Mesendoderm (in vitro differentiated cells): ENCODE results near the gene SERTAD1.
"Not testable (repeated sequence)": the region's sequence is repeated elsewhere in the genome, so short reads cannot be mapped to it uniquely, and the experiment has no call there.

ENCODE experiments used
- DNase-seq: peaks from one replicate; pipeline ENCODE4 v3.0.0; 2013
- H2AK5ac ChIP-seq: 2 replicates; pipeline ENCODE4 v1.6.1; 2013; ENCODE audit warnings: low read length, inconsistent platforms
- H2BK120ac ChIP-seq: 2 replicates; pipeline ENCODE4 v1.6.1; 2013; ENCODE audit warnings: low read depth, mild to moderate bottlenecking, low read length, moderate library complexity, mixed read lengths
- H2BK15ac ChIP-seq: replicated peaks from 2 replicates; pipeline ENCODE4 v1.6.1; 2013; ENCODE audit warnings: low read depth, mild to moderate bottlenecking, moderate library complexity
- H2BK5ac ChIP-seq: 2 replicates; pipeline ENCODE4 v1.6.1; 2013; ENCODE audit warnings: low read length, inconsistent platforms
- H3K18ac ChIP-seq: 2 replicates; pipeline ENCODE4 v1.6.1; 2013; ENCODE audit warnings: mild to moderate bottlenecking, low read length, mixed read lengths
- H3K23ac ChIP-seq: one replicate; pipeline ENCODE4 v1.6.1; 2013; ENCODE audit warnings: low read length
- H3K27ac ChIP-seq: 2 replicates; pipeline ENCODE4 v1.5.1; 2013; ENCODE audit warnings: low read depth, mild to moderate bottlenecking, inconsistent platforms, low read length, moderate library complexity
- H3K27me3 ChIP-seq: 2 replicates; pipeline ENCODE4 v1.6.1; 2013; ENCODE audit warnings: low read length, control low read depth, mild to moderate bottlenecking, inconsistent platforms; ENCODE audit not compliant: insufficient read depth, poor library complexity
- H3K36me3 ChIP-seq: 2 replicates; pipeline ENCODE4 v1.6.1; 2013; ENCODE audit warnings: low read length, inconsistent platforms; ENCODE audit not compliant: control insufficient read depth, insufficient read depth
- H3K4ac ChIP-seq: one replicate; pipeline ENCODE4 v1.6.1; 2013; ENCODE audit warnings: low read depth, mild to moderate bottlenecking, low read length, moderate library complexity
- H3K4me1 ChIP-seq: 2 replicates; pipeline ENCODE4 v1.6.1; 2013; ENCODE audit warnings: low read depth, low read length, inconsistent platforms; ENCODE audit not compliant: control insufficient read depth
- H3K4me2 ChIP-seq: 2 replicates; pipeline ENCODE4 v1.6.1; 2013; ENCODE audit warnings: low read length
- H3K4me3 ChIP-seq: 2 replicates; pipeline ENCODE4 v1.5.1; 2013; ENCODE audit warnings: mild to moderate bottlenecking, low read length
- H3K56ac ChIP-seq: one replicate; pipeline ENCODE4 v1.6.1; 2013; ENCODE audit warnings: low read length
- H3K79me1 ChIP-seq: 2 replicates; pipeline ENCODE4 v1.6.1; 2013; ENCODE audit warnings: low read length, inconsistent platforms
- H3K79me2 ChIP-seq: 2 replicates; pipeline ENCODE4 v1.6.1; 2013; ENCODE audit warnings: mild to moderate bottlenecking, low read length; ENCODE audit not compliant: control insufficient read depth, insufficient read depth
- H3K9ac ChIP-seq: 2 replicates; pipeline ENCODE4 v1.6.1; 2013; ENCODE audit warnings: low read length, inconsistent platforms
- H4K5ac ChIP-seq: one replicate; pipeline ENCODE4 v1.6.1; 2013; ENCODE audit warnings: low read length
- H4K8ac ChIP-seq: one replicate; pipeline ENCODE4 v1.6.1; 2013; ENCODE audit warnings: low read depth, mild to moderate bottlenecking, control low read depth, low read length, moderate library complexity
- WGBS: extraction: QIAGEN DNeasy Blood & Tissue Kit; methylation state at CpG from one replicate; pipeline ENCODE4 v1.1.7; 2013; ENCODE audit warnings: low lambda C conversion rate, missing lambda C conversion rate; ENCODE audit not compliant: insufficient coverage; ENCODE audit errors: extremely low coverage; 5-methylcytosine and 5-hydroxymethylcytosine counted together

Gene SERTAD1

GRCh38 chr19:40463587-40464037, 37.8 kb upstream of the SERTAD1 start:
- not testable (repeated sequence) for H3K23ac ChIP-seq, H3K79me2 ChIP-seq, H2BK15ac ChIP-seq, H3K27ac ChIP-seq, H2BK5ac ChIP-seq, H3K4me2 ChIP-seq, H3K4me3 ChIP-seq, H2AK5ac ChIP-seq, H3K36me3 ChIP-seq, H3K4ac ChIP-seq, H4K8ac ChIP-seq, H3K27me3 ChIP-seq, H4K5ac ChIP-seq, H2BK120ac ChIP-seq, H3K9ac ChIP-seq, H3K4me1 ChIP-seq, H3K56ac ChIP-seq, H3K18ac ChIP-seq, H3K79me1 ChIP-seq
- WGBS: no CpG with 5 or more reads among the region's 12 CpGs
- peak; percentile 14 for DNase-seq

- Histone ChIP-seq H3K4me3 (no peak overlapping the region), H2BK120ac (no peak overlapping the region), H4K5ac (no peak overlapping the region), H3K79me2 (no peaks in the 10 kb centered on the region), H3K9ac (no peak overlapping the region), H3K18ac (no peak overlapping the region), H2BK15ac (no peak overlapping the region), H2BK5ac (no peak overlapping the region), H3K27ac (no peak overlapping the region), H3K36me3 (no peaks in the 10 kb centered on the region), H3K56ac (no peak overlapping the region), H3K23ac (no peak overlapping the region), H4K8ac (no peak overlapping the region), H2AK5ac (no peak overlapping the region), H3K27me3 (peaks cover 2% of the 10 kb centered on the region), H3K4me1 (peaks cover 5% of the 10 kb centered on the region), H3K79me1 (no peaks in the 10 kb centered on the region), H3K4ac (no peak overlapping the region), H3K4me2 (no peak overlapping the region)
- no peak for DNase-seq
- no CpG with 5 or more reads among the region's 7 CpGs for WGBS
Observed at GRCh38 chr19:40461669-40462221, 36.0 kb upstream of the SERTAD1 start.

- H3K9ac ChIP-seq: no peak overlapping the region
- H3K27me3 ChIP-seq: no peaks in the 10 kb centered on the region
- H3K4me1 ChIP-seq: peaks cover 5% of the 10 kb centered on the region
- H3K56ac ChIP-seq: no peak overlapping the region
- no peaks in the 10 kb centered on the region for H3K79me2 ChIP-seq
- no peak overlapping the region for H3K4me2 ChIP-seq
- H3K4ac ChIP-seq: no peak overlapping the region
- H2BK15ac ChIP-seq: no peak overlapping the region
- DNase-seq: no peak
- H3K23ac ChIP-seq: no peak overlapping the region
- no peak overlapping the region for H3K18ac ChIP-seq
- no peak overlapping the region for H4K5ac ChIP-seq
- no peak overlapping the region for H2BK120ac ChIP-seq
- H3K36me3 ChIP-seq: no peaks in the 10 kb centered on the region
- no peak overlapping the region for H3K27ac ChIP-seq
- no peak overlapping the region for H4K8ac ChIP-seq
- WGBS: no CpG with 5 or more reads among the region's 3 CpGs
- H3K79me1 ChIP-seq: no peaks in the 10 kb centered on the region
- H2BK5ac ChIP-seq: no peak overlapping the region
- no peak overlapping the region for H3K4me3 ChIP-seq
- H2AK5ac ChIP-seq: no peak overlapping the region
Observed at GRCh38 chr19:40460185-40460584, 34.4 kb upstream of the SERTAD1 start.

GRCh38 chr19:40458597-40458974, 32.8 kb upstream of the SERTAD1 start:
- Histone ChIP-seq H3K23ac (no peak overlapping the region), H3K56ac (no peak overlapping the region), H3K36me3 (no peaks in the 10 kb centered on the region), H2BK5ac (no peak overlapping the region), H2AK5ac (no peak overlapping the region), H3K27ac (no peak overlapping the region), H3K4me3 (no peak overlapping the region), H3K18ac (no peak overlapping the region), H3K4me1 (no peaks in the 10 kb centered on the region), H4K8ac (no peak overlapping the region), H3K9ac (no peak overlapping the region), H3K27me3 (no peaks in the 10 kb centered on the region), H2BK15ac (no peak overlapping the region), H3K79me2 (no peaks in the 10 kb centered on the region), H2BK120ac (no peak overlapping the region), H3K4ac (no peak overlapping the region), H3K79me1 (no peaks in the 10 kb centered on the region), H4K5ac (no peak overlapping the region), H3K4me2 (no peak overlapping the region)
- WGBS: no CpG with 5 or more reads among the region's 3 CpGs
- DNase-seq: no peak

GRCh38 chr19:40457953-40458596, 32.3 kb upstream of the SERTAD1 start:
- whole genome bisulfite sequencing: no CpG with 5 or more reads among the region's 27 CpGs
- Histone ChIP-seq H3K27ac (no peak overlapping the region), H3K79me1 (no peaks in the 10 kb centered on the region), H3K4ac (no peak overlapping the region), H3K4me2 (no peak overlapping the region), H2BK5ac (no peak overlapping the region), H2BK120ac (no peak overlapping the region), H3K56ac (no peak overlapping the region), H3K23ac (no peak overlapping the region), H3K18ac (no peak overlapping the region), H3K4me3 (no peak overlapping the region), H3K27me3 (no peaks in the 10 kb centered on the region), H3K79me2 (no peaks in the 10 kb centered on the region), H4K8ac (no peak overlapping the region), H2AK5ac (no peak overlapping the region), H3K36me3 (no peaks in the 10 kb centered on the region), H2BK15ac (no peak overlapping the region), H3K9ac (no peak overlapping the region), H3K4me1 (no peaks in the 10 kb centered on the region), H4K5ac (no peak overlapping the region)
- no peak for DNase-seq

GRCh38 chr19:40457048-40457447, 31.3 kb upstream of the SERTAD1 start:
- Histone ChIP-seq H2BK5ac (no peak overlapping the region), H3K56ac (no peak overlapping the region), H3K27me3 (no peaks in the 10 kb centered on the region), H3K9ac (no peak overlapping the region), H2AK5ac (no peak overlapping the region), H3K18ac (no peak overlapping the region), H3K4me2 (no peak overlapping the region), H3K36me3 (no peaks in the 10 kb centered on the region), H3K4ac (no peak overlapping the region), H4K5ac (no peak overlapping the region), H2BK15ac (no peak overlapping the region), H3K4me3 (no peak overlapping the region), H3K23ac (no peak overlapping the region), H3K4me1 (no peaks in the 10 kb centered on the region), H4K8ac (no peak overlapping the region), H3K79me2 (no peaks in the 10 kb centered on the region), H3K79me1 (no peaks in the 10 kb centered on the region), H3K27ac (no peak overlapping the region), H2BK120ac (no peak overlapping the region)
- no CpG with 5 or more reads among the region's 5 CpGs for WGBS
- no peak for DNase-seq
